Astrocyte (in vitro differentiated cells and primary cell): Measurements from ENCODE around the gene OPCML.

ENCODE experiments used
- CTCF ChIP-seq: IDR thresholded peaks from 2 replicates; pipeline ENCODE4 v1.5.1; 2011; ENCODE audit warnings: low read depth, mild to moderate bottlenecking, inconsistent platforms, low read length, moderate library complexity; ENCODE audit not compliant: insufficient read depth
- EZH2 ChIP-seq: IDR thresholded peaks from 2 replicates; pipeline ENCODE4 v1.6.1; 2012; ENCODE audit warnings: mild to moderate bottlenecking, low read length, inconsistent platforms; ENCODE audit not compliant: insufficient read depth

DNA sequence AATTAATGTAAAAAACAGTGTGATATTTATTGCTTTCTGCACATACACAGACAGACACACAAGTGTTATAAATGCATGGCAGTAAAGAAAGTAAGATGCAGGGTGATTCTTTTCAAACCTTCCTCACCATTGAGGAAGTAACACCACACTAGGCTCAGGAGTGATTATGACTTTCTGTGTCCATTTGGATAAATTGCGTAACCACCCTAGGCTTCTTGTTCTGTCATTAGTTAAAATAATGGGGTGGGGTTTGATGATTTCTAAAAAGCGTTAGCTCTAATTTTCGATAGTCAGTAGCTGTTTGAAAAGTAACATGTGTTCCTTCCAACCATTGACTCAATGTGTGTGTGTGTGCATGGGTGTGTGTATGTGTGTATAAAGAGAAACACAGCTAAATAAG is 1081.7 kb downstream of the OPCML start:
- TF ChIP-seq CTCF = no peak
- no peak for TF ChIP-seq EZH2
